Measurements from ENCODE around the gene TMEM236. TPM values are rescaled to one million over a fixed set of nuclear protein-coding genes. Genes with fewer than 3 reads are reported as not detected.

Gene TMEM236
- polyA plus RNA-seq, 1 donor (not counting 4 experiments of a cell fraction or from before 2014, with no cell fraction given) = 0.13 TPM

DNA sequence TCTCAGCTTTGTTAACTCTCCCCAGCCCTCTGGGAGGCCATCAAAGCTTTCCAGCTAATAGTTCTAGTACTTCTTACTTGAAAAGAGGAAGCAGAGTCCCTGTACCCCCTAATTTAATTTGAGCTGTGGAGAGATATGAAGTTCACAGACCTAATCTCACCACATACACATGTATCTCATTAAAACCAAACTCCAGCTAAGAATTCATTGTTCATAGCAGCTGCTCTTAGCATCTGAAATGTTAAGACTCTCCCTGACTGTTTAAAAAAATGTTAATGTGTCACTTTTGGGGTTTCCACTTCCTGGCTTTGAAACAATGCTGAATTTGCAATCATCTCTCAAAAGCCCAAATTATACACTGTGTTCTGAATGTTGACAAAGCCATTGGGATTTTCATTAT, 41.0 kb downstream of the TMEM236 start:
- no peak for TF ChIP-seq EZH2 (IDR thresholded peaks at IDR 0.05; ENCODE audit: low read length)
- TF ChIP-seq, protein P1, sequence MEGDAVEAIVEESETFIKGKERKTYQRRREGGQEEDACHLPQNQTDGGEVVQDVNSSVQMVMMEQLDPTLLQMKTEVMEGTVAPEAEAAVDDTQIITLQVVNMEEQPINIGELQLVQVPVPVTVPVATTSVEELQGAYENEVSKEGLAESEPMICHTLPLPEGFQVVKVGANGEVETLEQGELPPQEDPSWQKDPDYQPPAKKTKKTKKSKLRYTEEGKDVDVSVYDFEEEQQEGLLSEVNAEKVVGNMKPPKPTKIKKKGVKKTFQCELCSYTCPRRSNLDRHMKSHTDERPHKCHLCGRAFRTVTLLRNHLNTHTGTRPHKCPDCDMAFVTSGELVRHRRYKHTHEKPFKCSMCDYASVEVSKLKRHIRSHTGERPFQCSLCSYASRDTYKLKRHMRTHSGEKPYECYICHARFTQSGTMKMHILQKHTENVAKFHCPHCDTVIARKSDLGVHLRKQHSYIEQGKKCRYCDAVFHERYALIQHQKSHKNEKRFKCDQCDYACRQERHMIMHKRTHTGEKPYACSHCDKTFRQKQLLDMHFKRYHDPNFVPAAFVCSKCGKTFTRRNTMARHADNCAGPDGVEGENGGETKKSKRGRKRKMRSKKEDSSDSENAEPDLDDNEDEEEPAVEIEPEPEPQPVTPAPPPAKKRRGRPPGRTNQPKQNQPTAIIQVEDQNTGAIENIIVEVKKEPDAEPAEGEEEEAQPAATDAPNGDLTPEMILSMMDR (optimal IDR thresholded peaks at IDR 0.05 in 1 of 3, IDR thresholded peaks at IDR 0.05 in 1 of 3, conservative IDR thresholded peaks at IDR 0.05 in 1 of 3; ENCODE audit: extremely low read depth in 1 of 3, insufficient read depth in 2 of 3, low read length in 3 of 3) = no peak
- FAIRE-seq = no peak

DNA sequence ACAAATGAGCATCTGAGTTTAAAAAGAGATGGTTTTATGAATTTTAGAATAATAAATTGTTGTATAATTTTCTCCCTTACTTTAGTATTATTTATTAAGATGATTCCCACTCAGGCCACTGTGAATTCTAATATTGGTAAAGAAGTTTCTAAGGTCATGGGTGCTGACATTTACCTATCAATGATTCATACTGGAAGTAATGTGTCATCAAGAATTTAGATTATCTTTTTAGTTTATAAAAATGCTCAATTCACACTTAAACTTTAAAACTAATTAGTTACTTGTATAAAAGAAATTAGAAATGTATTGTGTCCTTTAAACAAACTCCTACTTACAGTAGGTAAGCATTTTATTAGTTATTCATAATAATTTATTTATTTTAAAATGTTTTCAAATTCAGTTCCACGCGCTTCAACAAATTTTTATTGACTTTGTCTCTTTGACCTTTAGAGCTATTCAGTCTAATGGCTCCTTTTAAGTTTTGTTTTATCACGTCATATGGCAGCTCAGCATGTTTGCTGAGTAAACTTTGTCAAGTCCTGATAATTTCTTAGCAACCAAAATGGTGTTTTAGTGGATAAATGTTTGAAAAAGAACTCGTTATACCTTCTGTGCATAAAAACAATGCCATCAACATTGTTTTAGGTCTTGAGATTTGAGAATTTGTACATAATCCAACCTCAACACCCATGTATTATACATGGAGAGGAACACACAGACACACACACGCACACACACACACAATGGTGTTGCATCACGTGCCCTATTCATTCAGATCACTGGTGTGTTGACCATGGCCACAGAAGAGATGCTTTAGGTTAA, 42.0 kb downstream of the TMEM236 start:
- no peak overlapping the region for H3K4me3 ChIP-seq (ENCODE audit: control insufficient read depth in 2 of 3, extremely low read depth in 1 of 3, insufficient read depth in 2 of 3, low read depth in 1 of 3, low read length in 3 of 3)
- H4K20me1 ChIP-seq (ENCODE audit: control insufficient read depth, extremely low read depth, insufficient read depth, low read length) = no peaks in the 10 kb centered on the region
- H3K9ac ChIP-seq (ENCODE audit: control insufficient read depth, extremely low read depth, insufficient read depth, low read length) = no peak overlapping the region
- H3K4me2 ChIP-seq (ENCODE audit: control insufficient read depth, extremely low read depth, insufficient read depth, low read depth, low read length) = no peak overlapping the region
- H3K79me2 ChIP-seq (ENCODE audit: control insufficient read depth, insufficient read depth, low read length) = no peaks in the 10 kb centered on the region
- H3K27me3 ChIP-seq (ENCODE audit: control insufficient read depth, extremely low read depth, insufficient read depth, low read length) = no peaks in the 10 kb centered on the region
- H3K27ac ChIP-seq (ENCODE audit: control insufficient read depth, insufficient read depth, low read length) = no peak overlapping the region
- no peak overlapping the region for H2AFZ ChIP-seq (ENCODE audit: control insufficient read depth, low read length)
- no peaks in the 10 kb centered on the region for H3K4me1 ChIP-seq (ENCODE audit: control insufficient read depth, extremely low read depth, insufficient read depth, low read length)
- no peaks in the 10 kb centered on the region for H3K9me3 ChIP-seq (ENCODE audit: control insufficient read depth, low read depth, low read length)
- H3K36me3 ChIP-seq (ENCODE audit: control insufficient read depth in 2 of 2, extremely low read depth in 1 of 2, insufficient read depth in 2 of 2, low read length in 2 of 2) = no peaks in the 10 kb centered on the region
- H3K9me1 ChIP-seq (ENCODE audit: control insufficient read depth, extremely low read depth, insufficient read depth, low read length) = no peaks in the 10 kb centered on the region
- dilution Hi-C loops (cut with MboI; ENCODE audit: extremely low pct_ligation_motif_present, low sequenced_read_pairs) = no loop called here
- TF ChIP-seq EZH2 (IDR thresholded peaks at IDR 0.05; ENCODE audit: low read length) = no peak
- TF ChIP-seq, protein P1 (optimal IDR thresholded peaks at IDR 0.05 in 1 of 3, IDR thresholded peaks at IDR 0.05 in 1 of 3, conservative IDR thresholded peaks at IDR 0.05 in 1 of 3; ENCODE audit: extremely low read depth in 1 of 3, insufficient read depth in 2 of 3, low read length in 3 of 3) = no peak
- DNase-seq (ENCODE audit: low read depth, low spot score) (no peak), FAIRE-seq (no peak)

More for the DNA sequence above, 41.0 kb downstream of the TMEM236 start:
- H3K27ac ChIP-seq (ENCODE audit: control insufficient read depth, insufficient read depth, low read length) = no peak overlapping the region
- no peak overlapping the region for H3K4me2 ChIP-seq (ENCODE audit: control insufficient read depth, extremely low read depth, insufficient read depth, low read depth, low read length)
- no peaks in the 10 kb centered on the region for H3K9me3 ChIP-seq (ENCODE audit: control insufficient read depth, low read depth, low read length)
- no peaks in the 10 kb centered on the region for H3K27me3 ChIP-seq (ENCODE audit: control insufficient read depth, extremely low read depth, insufficient read depth, low read length)
- dilution Hi-C loops (cut with MboI; ENCODE audit: extremely low pct_ligation_motif_present, low sequenced_read_pairs) = no loop called here
- no peak overlapping the region for H3K9ac ChIP-seq (ENCODE audit: control insufficient read depth, extremely low read depth, insufficient read depth, low read length)
- no peaks in the 10 kb centered on the region for H4K20me1 ChIP-seq (ENCODE audit: control insufficient read depth, extremely low read depth, insufficient read depth, low read length)
- H3K4me3 ChIP-seq (ENCODE audit: control insufficient read depth in 2 of 3, extremely low read depth in 1 of 3, insufficient read depth in 2 of 3, low read depth in 1 of 3, low read length in 3 of 3) = no peak overlapping the region
- H3K4me1 ChIP-seq (ENCODE audit: control insufficient read depth, extremely low read depth, insufficient read depth, low read length) = no peaks in the 10 kb centered on the region
- no peak for DNase-seq (ENCODE audit: low read depth, low spot score)
- no peaks in the 10 kb centered on the region for H3K79me2 ChIP-seq (ENCODE audit: control insufficient read depth, insufficient read depth, low read length)
- no peaks in the 10 kb centered on the region for H3K9me1 ChIP-seq (ENCODE audit: control insufficient read depth, extremely low read depth, insufficient read depth, low read length)
- H3K36me3 ChIP-seq (ENCODE audit: control insufficient read depth in 2 of 2, extremely low read depth in 1 of 2, insufficient read depth in 2 of 2, low read length in 2 of 2) = no peaks in the 10 kb centered on the region
- peak overlapping the region; percentile 7 for H2AFZ ChIP-seq (ENCODE audit: control insufficient read depth, low read length)
